Testis (tissue), 2 donors: ENCODE results near the gene ATP2A2.

Source experiments
- POLR2A ChIP-seq: fragments of 450-650 bp; IDR thresholded peaks from one replicate; pipeline ENCODE4 v1.6.1; 2017; ENCODE audit warnings: antibody characterized with exemption, mild to moderate bottlenecking, moderate library complexity
- TF ChIP-seq, protein P1 (sequence below), 3 experiments: fragments of 450-650 bp in 2 of 3; fragments of 200-600 bp in 1 of 3; sonication (generic) in 1 of 3; IDR thresholded peaks; one replicate each; pipeline ENCODE4 v1.5.1; 2016 to 2019; ENCODE audit warnings: antibody characterized with exemption in 3 of 3, mild to moderate bottlenecking in 2 of 3, moderate library complexity in 1 of 3

GRCh38 chr12:110354172-110354780 is 73.2 kb downstream of the ATP2A2 start:
- TF ChIP-seq, protein P1, sequence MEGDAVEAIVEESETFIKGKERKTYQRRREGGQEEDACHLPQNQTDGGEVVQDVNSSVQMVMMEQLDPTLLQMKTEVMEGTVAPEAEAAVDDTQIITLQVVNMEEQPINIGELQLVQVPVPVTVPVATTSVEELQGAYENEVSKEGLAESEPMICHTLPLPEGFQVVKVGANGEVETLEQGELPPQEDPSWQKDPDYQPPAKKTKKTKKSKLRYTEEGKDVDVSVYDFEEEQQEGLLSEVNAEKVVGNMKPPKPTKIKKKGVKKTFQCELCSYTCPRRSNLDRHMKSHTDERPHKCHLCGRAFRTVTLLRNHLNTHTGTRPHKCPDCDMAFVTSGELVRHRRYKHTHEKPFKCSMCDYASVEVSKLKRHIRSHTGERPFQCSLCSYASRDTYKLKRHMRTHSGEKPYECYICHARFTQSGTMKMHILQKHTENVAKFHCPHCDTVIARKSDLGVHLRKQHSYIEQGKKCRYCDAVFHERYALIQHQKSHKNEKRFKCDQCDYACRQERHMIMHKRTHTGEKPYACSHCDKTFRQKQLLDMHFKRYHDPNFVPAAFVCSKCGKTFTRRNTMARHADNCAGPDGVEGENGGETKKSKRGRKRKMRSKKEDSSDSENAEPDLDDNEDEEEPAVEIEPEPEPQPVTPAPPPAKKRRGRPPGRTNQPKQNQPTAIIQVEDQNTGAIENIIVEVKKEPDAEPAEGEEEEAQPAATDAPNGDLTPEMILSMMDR (IDR thresholded peaks at IDR 0.05), result no peak
- no peak for TF ChIP-seq POLR2A
